ENCODE measurements around the gene STAM2.
"Not testable (repeated sequence)": the region's sequence is repeated elsewhere in the genome, so short reads cannot be mapped to it uniquely, and the experiment has no call there.

STAM2 gene

DNA sequence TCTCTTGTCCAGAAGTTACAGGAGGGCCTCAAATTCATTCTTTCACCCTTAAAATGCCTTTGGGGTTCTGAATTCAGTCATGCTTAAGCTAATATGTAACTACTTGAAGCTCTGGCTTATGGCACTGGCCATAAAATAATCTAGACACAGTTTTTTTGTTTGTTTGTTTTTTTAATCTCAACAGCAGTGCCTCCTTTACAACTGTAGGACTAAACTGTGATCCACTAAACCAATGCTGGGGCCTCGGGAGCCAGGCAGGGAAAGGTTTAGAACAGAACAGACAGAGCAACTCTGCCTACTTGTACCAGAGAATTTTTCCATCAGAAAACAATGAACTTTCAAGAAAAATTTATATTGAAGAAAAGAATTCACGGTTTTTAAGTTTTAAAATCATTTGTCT lies 1.7 kb downstream of the STAM2 start:
- no peak overlapping the region for H3K4me3 ChIP-seq (ENCODE audit: low read depth, low read length)

DNA sequence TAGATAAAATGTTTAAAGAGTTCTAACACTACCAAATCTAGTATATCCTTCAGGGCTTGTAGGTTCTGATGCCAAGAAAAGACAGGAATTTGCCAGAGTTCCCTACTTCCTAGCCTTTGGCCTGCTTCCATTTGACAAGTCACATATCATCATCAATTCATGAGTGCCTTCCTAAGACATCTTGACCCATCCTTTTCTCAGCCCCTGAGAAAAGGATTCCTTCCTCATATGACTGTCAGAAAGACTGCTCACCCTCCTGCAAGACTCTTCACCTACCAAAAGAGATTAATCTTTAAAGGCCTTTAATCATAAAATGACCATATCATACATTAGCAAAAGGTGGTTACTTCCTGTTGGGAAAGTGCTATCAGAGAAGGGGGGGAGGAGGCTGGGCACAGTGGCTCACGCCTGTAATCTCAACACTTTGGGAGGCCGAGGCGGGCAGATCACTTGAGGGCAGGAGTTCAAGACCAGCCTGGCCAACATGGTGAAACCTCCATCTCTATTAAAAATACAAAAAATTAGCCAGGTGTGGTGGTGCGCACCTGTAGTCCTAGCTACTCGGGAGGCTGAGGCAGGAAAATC lies 3.3 kb downstream of the STAM2 start:
- H3K4me3 ChIP-seq (ENCODE audit: low read depth, low read length), result not testable (repeated sequence)

DNA sequence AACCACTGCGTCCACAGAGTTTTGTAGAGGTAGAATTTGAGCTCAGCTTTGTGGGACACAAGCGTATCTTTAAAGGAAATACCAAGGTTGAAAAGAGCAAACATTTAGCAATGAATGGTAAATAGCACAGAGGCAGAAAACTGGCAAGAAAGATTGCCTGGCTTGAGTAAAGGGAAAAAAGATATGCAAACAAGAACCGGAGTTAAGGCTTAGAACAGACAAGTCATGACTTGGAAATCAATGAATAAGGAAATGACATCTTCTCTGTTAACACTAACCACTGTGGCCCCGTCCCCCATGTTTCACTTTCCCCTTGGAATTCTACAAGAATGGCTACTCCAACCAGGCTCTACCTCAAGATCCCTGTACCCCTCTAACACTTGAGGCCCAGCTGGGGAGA lies 3.8 kb downstream of the STAM2 start:
- no peak overlapping the region for H3K4me3 ChIP-seq (ENCODE audit: low read depth, low read length)

DNA sequence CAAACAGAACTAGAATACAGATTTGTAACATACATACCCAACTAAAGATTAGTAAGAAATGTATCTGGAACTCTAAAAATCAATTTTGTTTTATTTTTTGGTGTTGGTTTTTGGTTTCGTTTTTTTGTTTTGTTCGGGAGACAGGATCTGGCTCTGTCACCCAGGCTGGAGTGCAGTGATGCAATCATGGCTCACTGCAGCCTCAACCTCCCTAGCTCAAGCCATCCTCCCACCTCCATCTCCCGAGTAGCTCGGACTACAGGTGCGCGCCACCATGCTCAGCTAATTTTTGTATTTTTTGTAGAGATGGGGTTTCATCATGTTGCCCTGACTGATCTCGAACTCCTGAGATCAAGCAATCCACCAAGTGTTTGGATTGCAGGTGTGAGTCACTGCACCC lies 6.4 kb downstream of the STAM2 start:
- H3K4me3 ChIP-seq (ENCODE audit: low read depth, low read length), result not testable (repeated sequence)

DNA sequence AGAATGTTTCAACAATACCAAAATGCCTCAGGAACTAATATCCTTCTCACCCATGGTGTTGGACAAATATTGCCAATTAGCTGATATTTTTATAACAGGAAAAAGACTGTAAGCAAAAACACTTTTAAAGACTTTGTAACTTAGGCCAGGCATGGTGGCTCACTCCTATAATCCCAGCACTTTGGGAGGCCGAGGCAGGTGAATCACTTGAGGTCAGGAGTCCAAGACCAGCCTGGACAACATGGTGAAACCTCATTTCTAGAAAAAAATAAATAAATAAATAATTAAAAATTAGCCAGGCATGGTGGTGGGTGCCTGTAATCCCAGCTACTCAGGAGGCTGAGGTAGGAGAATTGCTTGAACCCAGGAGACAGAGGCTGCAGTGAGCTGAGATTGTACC lies 8.1 kb downstream of the STAM2 start:
- not testable (repeated sequence) for H3K4me3 ChIP-seq (ENCODE audit: low read depth, low read length)

DNA sequence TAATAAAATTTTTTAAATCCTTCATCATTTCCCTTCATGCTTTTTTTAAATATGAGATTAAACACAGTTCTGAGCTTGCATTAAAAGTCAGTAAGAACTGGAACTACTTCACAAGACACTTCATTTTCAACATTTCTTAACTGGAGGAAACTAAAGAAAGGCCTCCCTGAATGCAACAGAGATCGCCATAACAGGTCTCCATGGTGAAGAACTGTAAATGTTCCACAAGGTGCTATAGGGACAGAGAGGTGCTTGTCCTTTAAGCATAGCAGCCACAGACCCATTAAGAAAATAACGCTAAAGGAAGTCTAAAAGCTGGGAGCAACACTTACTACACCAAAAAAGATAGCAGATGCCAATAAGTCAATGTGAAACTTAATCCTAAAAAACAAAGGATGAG lies 8.5 kb downstream of the STAM2 start:
- H3K4me3 ChIP-seq (ENCODE audit: low read depth, low read length), result no peak overlapping the region

DNA sequence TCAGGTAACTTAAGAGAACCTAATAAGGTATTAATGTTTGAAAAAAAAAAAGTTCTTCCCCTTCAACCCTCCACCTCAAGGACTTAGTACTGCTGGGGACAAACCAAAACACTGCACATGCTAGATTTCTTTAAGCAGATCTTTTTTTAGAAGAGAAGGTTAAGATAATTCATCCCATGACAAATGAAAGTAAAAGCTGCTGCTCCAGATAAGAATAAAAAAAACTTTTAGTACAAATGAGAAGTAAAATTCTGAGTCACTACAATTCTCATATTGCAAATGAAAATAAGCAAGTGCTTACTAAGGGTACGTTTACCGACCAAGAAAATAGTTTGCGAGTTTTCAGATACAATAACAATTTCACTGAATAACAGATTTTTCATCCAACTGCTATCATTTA lies 8.9 kb downstream of the STAM2 start:
- no peak overlapping the region for H3K4me3 ChIP-seq (ENCODE audit: low read depth, low read length)

DNA sequence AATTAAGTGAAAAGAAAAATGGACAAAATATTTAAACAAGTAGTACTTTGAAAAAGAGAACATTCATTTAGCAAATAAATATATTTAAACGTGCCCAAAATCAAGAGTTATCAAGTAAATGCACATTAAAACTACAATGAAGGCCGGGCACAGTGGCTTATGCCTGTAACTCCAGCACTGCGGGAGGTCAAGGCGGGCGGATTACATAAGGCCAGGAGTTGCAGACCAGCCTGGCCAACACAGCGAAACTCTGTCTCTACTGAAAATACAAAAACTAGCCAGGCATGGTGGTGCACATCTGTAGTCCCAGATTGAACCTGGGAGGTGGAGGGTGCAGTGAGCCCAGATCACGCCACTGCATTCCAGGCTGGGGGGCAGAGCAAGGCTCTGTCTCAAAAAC lies 9.8 kb downstream of the STAM2 start:
- no peak overlapping the region for H3K4me3 ChIP-seq (ENCODE audit: low read depth, low read length)

DNA sequence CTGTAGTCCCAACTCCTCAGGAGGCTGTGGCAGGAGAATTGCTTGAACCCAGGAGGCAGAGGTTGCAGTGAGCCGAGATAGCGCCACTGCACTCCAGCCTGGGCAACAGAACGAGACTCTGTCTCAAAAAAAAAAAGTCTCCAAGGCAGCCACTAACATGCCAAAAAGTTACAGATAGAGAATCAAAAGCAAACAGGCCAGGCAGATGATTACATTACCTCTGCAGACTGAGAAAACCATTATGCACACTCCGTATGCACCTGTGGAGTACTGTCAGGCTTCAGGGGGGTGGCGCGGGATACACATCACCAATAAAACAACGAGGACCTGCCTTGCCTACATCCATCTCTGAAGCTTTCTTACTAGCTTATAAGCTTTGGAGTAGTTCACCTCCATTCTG lies 10.3 kb downstream of the STAM2 start:
- no peak overlapping the region for H3K4me3 ChIP-seq (ENCODE audit: low read depth, low read length)

DNA sequence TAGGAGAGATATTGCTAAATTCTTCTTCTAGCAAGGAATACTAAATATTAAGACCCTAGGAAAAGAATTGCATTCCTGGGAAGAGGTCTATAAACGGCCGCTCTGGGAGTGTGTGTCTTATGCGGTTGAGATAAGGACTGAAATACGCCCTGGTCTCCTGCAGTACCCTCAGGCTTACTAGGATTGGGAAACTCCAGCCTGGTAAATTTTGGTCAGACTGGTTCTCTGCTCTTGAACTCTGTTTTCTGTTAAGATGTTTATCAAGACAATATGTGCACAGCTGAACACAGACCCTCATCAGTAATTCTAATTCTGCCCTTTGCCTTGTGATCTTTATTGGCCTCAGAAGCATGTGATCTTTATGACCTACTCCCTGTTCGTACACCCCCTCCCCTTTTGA lies 11.9 kb downstream of the STAM2 start:
- not testable (repeated sequence) for H3K4me3 ChIP-seq (ENCODE audit: low read depth, low read length)

DNA sequence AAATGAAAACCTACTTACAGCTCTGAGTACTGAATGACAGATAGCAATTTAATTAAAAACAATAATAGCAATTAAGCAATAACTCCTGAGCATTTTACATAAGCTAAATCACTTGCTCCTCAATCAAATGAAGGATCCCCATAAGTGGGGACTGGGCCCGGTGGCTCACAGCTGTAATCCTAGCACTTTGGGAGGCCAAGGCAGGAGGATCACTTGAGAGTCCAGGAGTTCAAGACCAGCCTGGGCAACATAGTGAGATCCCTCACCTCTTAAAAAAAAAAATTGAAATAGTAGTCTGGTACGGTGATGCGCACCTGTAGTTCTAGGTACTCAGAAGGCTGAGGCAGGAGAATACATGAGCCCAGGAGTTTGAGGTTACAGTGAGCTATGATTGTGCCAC lies 13.4 kb downstream of the STAM2 start:
- no peak overlapping the region for H3K4me3 ChIP-seq (ENCODE audit: low read depth, low read length)

DNA sequence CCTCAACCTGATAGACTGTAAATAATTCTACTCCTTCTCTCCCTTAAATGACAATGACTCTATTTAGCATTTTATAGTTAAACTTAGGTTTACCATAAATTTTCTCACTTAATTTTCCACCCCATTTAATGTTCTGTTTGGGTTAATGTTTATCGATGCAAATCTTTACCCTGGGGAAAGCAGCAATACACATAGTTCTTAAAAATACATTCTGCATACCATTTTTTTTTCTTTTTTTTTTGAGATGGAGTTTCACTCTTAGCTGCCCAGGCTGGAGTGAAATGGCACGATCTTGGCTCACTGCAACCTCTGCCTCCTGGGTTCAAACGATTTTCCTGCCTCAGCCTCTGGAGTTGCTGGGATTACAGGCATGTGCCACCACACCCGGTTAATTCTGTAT lies 14.0 kb downstream of the STAM2 start:
- no peak overlapping the region for H3K4me3 ChIP-seq (ENCODE audit: low read depth, low read length)

DNA sequence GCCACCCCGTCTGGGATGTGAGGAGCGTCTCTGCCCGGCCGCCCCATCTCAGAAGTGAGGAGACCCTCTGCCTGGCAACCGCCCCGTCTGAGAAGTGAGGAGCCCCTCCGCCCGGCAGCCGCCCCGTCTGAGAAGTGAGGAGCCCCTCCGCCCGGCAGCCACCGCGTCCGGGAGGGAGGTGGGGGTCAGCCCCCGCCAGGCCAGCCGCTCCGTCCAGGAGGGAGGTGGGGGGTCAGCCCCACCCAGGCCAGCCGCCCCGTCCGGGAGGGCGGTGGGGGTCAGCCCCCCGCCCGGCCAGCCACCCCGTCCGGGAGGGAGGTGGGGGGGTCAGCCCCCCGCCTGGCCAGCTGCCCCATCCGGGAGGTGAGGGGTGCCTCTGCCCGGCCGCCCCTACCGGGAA lies 15.2 kb downstream of the STAM2 start:
- not testable (repeated sequence) for H3K4me3 ChIP-seq (ENCODE audit: low read depth, low read length)

DNA sequence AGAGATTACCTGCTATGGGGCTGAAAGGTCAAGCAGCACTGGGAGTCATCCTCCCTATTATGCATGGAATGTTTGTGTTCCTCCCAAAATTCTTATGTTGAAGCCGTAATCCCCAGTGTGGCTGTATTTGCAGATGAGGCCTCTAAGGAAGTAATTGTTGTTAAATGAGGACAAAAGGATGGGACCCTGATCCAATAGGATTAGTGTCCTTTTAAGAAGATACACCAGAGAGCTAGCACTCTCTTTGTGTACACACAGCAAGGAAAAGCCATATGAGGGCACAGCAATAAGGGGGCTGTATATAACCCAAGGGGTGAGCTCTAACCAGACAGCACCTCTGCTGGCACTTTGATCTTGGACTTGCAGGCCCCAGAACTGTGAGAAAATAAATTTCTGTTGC lies 18.3 kb downstream of the STAM2 start:
- no peak overlapping the region for H3K4me3 ChIP-seq (ENCODE audit: low read depth, low read length)

DNA sequence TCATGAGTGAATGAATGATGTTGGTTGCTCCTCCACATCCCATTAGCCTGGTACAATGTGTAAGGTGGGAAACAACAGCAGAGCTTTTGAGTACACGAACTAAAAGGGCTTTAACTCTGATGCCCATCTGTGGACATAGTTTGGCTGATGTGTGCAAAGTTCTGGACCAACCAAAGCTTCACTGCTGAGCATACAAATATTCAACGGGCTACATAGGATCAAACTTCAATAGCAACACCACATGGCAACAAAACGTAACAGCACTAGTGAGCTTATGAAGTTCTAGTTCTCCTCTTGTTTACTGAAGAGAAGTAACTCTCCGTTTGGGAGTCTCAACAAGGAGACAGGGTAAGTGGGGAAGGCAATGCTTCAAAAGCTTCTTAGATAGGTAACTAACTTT lies 20.4 kb downstream of the STAM2 start:
- H3K4me3 ChIP-seq (ENCODE audit: low read depth, low read length), result no peak overlapping the region

DNA sequence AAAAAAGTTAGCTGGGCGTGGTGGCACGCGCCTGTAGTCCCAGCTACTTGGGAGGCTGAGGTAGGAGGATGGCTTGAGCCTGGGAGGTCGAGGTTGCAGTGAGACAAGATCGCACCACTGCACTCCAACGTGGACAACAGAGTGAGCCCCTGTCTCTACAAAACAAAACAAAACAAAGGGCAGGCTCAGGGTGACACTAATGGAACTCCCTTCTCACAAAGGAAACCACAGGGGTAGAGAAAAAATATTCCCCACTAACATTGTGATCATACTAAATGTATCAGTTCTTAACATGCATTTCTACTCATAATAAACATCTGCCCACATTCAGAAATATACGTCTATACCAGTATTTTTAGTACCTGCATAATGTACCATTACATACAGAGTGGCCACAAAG lies 21.1 kb downstream of the STAM2 start:
- no peak overlapping the region for H3K4me3 ChIP-seq (ENCODE audit: low read depth, low read length)

DNA sequence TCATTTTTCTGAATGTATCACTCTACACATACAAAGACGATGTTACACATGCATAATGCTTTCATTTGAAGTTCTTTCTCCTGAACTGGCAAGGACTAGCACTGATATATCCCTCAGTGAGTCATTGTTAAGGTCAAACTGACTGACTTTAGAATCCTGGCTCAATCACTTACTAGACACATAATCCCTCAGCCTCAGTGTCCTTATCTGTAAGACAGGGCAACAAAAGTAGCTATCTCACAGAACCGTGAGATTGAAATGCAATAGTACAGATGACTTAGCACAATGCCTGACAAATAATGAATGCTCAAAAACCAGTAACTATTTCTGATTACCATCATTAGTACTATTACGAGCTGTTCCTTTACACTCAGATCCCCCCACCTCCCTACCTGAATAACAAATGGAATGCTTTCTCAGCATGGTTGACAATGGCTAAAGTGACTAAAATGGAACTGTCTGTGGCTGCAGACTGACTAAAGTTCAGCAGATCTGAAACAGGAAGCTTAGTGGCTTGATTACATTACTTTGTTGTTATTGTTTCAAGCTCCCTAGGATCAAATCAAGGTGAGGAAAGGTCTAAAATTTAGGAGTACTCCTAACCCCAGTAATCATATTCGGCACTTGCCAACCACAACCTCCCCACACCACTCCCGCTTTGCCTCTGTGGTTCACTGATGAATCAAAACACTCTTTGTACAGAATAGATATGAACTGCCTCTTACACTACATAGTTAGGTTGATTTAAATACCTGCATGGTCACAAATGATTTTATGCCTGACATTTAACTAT lies 40.9 kb downstream of the STAM2 start:
- no peak overlapping the region for H3K4me3 ChIP-seq (ENCODE audit: low read depth, low read length)

DNA sequence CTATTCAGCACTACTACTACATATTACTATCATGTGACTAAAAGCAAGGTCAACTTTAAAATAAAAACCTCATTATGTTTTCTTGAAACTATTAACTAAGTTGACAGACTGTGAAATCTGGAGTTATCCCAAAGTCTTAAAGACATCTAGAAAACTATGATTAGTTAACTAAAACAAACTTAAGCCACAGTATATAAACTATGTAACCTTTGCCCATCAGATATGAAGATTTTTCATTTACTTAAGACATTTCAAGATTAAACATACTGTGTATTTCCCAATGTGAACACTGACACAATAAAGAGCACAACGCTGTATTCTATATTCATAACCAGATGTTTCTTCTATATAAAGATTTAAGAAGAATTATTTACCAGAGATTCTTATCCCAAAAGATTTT lies 43.3 kb downstream of the STAM2 start:
- no peak overlapping the region for H3K4me3 ChIP-seq (ENCODE audit: low read depth, low read length)

DNA sequence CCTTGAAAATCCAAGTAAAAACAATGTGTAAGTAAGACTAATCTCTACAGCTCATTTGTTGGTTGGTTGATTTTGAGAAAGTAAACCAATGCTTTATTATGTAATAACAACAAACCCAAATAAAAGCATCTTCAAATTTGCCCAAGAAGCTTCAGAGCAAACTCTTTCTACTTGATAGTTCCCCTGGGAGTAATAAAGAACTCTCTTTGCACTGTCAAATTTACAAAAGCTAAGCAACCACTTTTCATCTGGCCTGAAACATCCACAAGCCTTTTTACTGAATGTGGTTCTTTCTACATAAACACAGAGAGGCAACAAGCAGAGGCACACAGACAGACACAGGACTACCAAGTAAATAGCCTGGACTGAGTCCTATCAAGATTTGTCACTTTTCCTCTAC lies 47.9 kb downstream of the STAM2 start:
- no peak overlapping the region for H3K4me3 ChIP-seq (ENCODE audit: low read depth, low read length)

DNA sequence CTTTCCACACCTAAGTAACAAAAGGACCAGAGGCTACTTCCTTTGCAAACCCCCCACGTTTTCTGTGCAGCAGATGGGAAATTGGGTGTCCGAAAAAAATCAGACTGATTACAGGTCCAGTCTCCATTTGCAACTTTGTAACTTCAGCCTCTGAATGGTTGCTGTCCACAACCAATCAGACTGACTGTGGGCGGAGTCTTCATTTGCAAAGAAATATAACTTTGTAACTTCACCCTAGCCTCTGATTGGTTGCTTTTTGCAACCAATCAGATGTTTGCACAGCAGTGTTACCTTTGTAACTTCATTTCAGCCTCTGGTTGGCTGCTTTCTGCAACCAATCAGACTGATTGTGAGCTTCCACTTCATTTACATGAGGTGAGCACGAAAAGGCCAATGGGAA lies 48.9 kb downstream of the STAM2 start:
- no peak overlapping the region for H3K4me3 ChIP-seq (ENCODE audit: low read depth, low read length)

DNA sequence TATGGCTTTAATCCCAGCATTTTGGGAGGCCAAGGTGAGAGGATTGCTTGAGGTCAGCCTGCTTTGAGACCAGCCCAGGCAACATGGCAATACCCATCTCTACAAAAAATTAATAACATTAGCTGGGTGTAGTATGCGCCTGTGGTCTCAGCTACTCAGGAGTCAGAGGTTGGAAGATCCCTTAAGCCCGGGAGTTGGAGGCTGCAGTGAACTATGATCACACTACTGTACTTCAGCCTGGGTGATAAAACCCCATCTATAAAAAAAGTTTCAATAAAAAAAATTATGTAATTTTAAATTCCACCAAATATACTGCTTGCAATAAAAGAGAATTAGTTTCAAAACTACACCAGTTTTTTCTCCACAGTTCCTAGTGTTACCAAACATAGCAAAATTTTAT lies 53.4 kb downstream of the STAM2 start:
- no peak overlapping the region for H3K4me3 ChIP-seq (ENCODE audit: low read depth, low read length)

DNA sequence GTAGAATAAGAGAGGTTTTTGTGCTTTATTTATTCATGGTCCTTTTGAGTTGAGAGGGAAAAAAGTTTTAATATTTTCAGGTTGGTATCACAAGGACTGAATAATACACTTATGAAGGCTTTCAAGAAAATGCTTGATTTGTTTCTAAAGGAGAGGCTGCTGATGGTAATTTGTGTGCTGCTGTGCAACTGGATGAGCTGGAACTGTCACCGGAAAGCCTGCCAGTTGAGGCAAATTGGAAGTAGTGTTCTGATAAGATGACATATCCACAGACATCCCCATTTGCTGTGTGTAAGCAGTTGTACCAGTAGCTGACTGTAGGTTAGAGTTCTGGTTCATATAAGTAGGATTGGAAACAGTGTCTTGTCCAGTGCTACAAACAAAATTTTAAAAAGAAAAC lies 55.1 kb downstream of the STAM2 start:
- no peak overlapping the region for H3K4me3 ChIP-seq (ENCODE audit: low read depth, low read length)

DNA sequence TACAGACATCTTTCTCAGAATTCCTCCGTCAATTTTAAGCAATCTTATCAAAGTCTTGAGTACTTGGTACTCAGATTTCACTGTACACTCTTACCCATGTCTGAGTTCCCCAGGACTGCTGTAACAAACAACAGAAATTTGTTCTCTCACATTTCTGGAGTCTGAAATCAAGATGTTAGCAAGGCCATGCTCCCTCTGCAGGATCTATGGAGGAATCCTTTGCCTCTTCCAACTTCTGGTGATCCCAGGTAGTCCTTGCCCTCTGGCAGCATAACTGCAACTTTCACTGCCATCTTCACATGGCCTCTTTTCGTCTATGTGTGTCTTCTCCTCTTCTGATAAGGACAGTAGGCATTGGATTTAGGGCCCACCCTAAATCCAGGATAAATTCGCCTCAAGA lies 59.6 kb downstream of the STAM2 start:
- no peak overlapping the region for H3K4me3 ChIP-seq (ENCODE audit: low read depth, low read length)

Data from iPS-11a (cell line).